Right lobe of liver (tissue), 6 donors: Measurements from ENCODE around the gene DNAJC11. TPM values are rescaled to one million over a fixed set of nuclear protein-coding genes. Genes with fewer than 3 reads are reported as not detected.

Experiments
- ATAC-seq, 4 donors: fragments of 200-7000 bp; cut with Tn5 transposase; one replicate each; pipeline ENCODE4 v1.9.1; 2020; ENCODE audit warnings: mild to moderate bottlenecking in 4 of 4, moderate library complexity in 4 of 4
- DNase-seq, 3 donors: peaks; one replicate each; pipeline ENCODE4 v3.0.0-alpha.2; 2020
- H3K27ac ChIP-seq, 3 donors: fragments of 200-600 bp; one replicate each; pipeline ENCODE4 v1.8.0; 2022
- H3K27me3 ChIP-seq, 2 donors: fragments of 200-600 bp; one replicate each; pipeline ENCODE4 v1.8.0; 2022
- H3K36me3 ChIP-seq, 4 donors: fragments of 200-600 bp; sonication (generic) in 1 of 4; one replicate each; pipeline versions ENCODE4 v1.5.1 to v1.8.0; 2017 to 2022; ENCODE audit warnings: control low read depth in 1 of 4
- H3K4me1 ChIP-seq, 4 donors: fragments of 200-600 bp; sonication (generic) in 1 of 4; one replicate each; pipeline versions ENCODE4 v1.5.1 to v1.8.0; 2017 to 2022; ENCODE audit warnings: control low read depth in 1 of 4
- H3K4me3 ChIP-seq, 3 donors: fragments of 200-600 bp; one replicate each; pipeline ENCODE4 v1.8.0; 2022
- H3K9me3 ChIP-seq, 4 donors: fragments of 200-600 bp; sonication (generic) in 1 of 4; one replicate each; pipeline versions ENCODE4 v1.5.1 to v1.8.0; 2017 to 2022; ENCODE audit warnings: control low read depth in 1 of 4
- CTCF ChIP-seq, 4 donors: fragments of 200-600 bp in 3 of 4; fragments of 450-650 bp in 1 of 4; IDR thresholded peaks; one replicate each; pipeline versions ENCODE4 v1.5.1 to v1.8.0; 2016 to 2022; ENCODE audit warnings: antibody characterized with exemption in 4 of 4, mild to moderate bottlenecking in 2 of 4
- POLR2A ChIP-seq: fragments of 450-650 bp; IDR thresholded peaks from one replicate; pipeline ENCODE4 v1.6.1; 2017; ENCODE audit warnings: antibody characterized with exemption, mild to moderate bottlenecking
- WGBS: methylation state at CpG from one replicate; pipeline ENCODE4 v1.1.6; 2018; ENCODE audit warnings: low coverage, low lambda C conversion rate; ENCODE audit not compliant: insufficient coverage; ENCODE audit errors: missing lambda C conversion rate; 5-methylcytosine and 5-hydroxymethylcytosine counted together
- intact Hi-C, 2 donors: fragments of 100-400 bp; cut with DNase I; formaldehyde crosslinking; loops; one replicate each; pipeline versions ENCODE4 v1.11.2 to v1.14.1; 2022
- long read RNA-seq: library from polyadenylated mRNA; unstranded; transcript quantifications from one replicate; pipeline ENCODE4 v2.0.0, GENCODE V29; 2019
- total RNA-seq, 6 experiments: library from RNA; depleted of rRNA in 2 of 6; stranded (reverse); fragments of >200 nt in 2 of 6; fragmentation: NEBNext Ultra II Directional in 3 of 6; extraction: Animal tissue kit (Norgen Biotek cat#: 25700) in 3 of 6; gene quantifications; one replicate each; pipeline versions ENCODE4 v1.1.0 to v1.2.4, GENCODE V29; 2016 to 2023
- donor health status: DM: no; HTN: yes; CAD: no.
- donor health status: DM: no; HTN: no; CAD: no.
- donor health status: DM: no; HTN: no; CAD: no.
- donor health status: DM: no; HTN: yes; CAD: no.
- donor health status: DM: no; HTN: yes; CAD: no.

DNAJC11 gene
- 10 to 100 TPM; 24.9 to 36.0 (median 28.6) TPM for total RNA-seq
- long read RNA-seq, transcript DNAJC11-202 (16 exons, 3,311 nt): major isoform, 6 of 8 reads
- long read RNA-seq, partial matches to known transcripts: 1 of 8 reads
- long read RNA-seq, other reads (novel, unspliced or antisense): 0 of 8 reads

- H3K36me3 ChIP-seq: no peaks in the 10 kb centered on the region
- 0% methylated on average over 14 of the region's 80 CpGs for WGBS
- H3K4me3 ChIP-seq: peak within 1 kb of the TSS; percentile 90 to 100 (median 99)
- TF ChIP-seq CTCF (IDR thresholded peaks at IDR 0.05) (peak; percentile 87 to 100 (median 98)), POLR2A (peak; percentile 26)
- H3K9me3 ChIP-seq: no peaks in the 10 kb centered on the region
- intact Hi-C loops: no loop called here
- peak; percentile 89 to 93 (median 92) for DNase-seq
- H3K27me3 ChIP-seq: no peaks in the 10 kb centered on the region
- H3K27ac ChIP-seq: peak within 1 kb of the TSS; percentile 71 to 85 (median 83)
- H3K4me1 ChIP-seq: peaks cover 0 to 19% (median 4%) of the 10 kb centered on the region in 4 donors
- ATAC-seq: peak; percentile 98 to 100 (median 99)
Observed at GRCh38 chr1:6701437-6702153, at the start of gene DNAJC11. TSS of gene DNAJC11 (minus strand) at chr1:6701816. CDS start at chr1:6701800, 16 bp downstream.

- no peaks in the 10 kb centered on the region for H3K4me1 ChIP-seq
- DNase-seq (no peak), ATAC-seq (no peak)
- no peak for TF ChIP-seq POLR2A
- TF ChIP-seq CTCF (IDR thresholded peaks at IDR 0.05): no peak
- no peak overlapping the region for H3K27ac ChIP-seq
- no peaks in the 10 kb centered on the region for H3K27me3 ChIP-seq
- H3K9me3 ChIP-seq: no peaks in the 10 kb centered on the region
- no peaks in the 10 kb centered on the region for H3K36me3 ChIP-seq
- 49% methylated on average over 4 of the region's 4 CpGs for WGBS
- H3K4me3 ChIP-seq: no peak overlapping the region
- intact Hi-C loops: no loop called here
Observed at GRCh38 chr1:6750490-6750889, 48.9 kb upstream of the DNAJC11 start.

GRCh38 chr1:6747674-6748073, 46.1 kb upstream of the DNAJC11 start:
- DNase-seq: no peak
- Histone ChIP-seq H3K36me3 (no peaks in the 10 kb centered on the region), H3K27me3 (no peaks in the 10 kb centered on the region), H3K9me3 (no peaks in the 10 kb centered on the region), H3K4me1 (no peaks in the 10 kb centered on the region), H3K4me3 (no peak overlapping the region), H3K27ac (no peak overlapping the region)
- no peak for ATAC-seq
- TF ChIP-seq POLR2A: no peak
- TF ChIP-seq CTCF (IDR thresholded peaks at IDR 0.05): no peak
- intact Hi-C loops: no loop called here
- WGBS: 85% methylated on average over 2 of the region's 2 CpGs

- Histone ChIP-seq H3K9me3 (no peaks in the 10 kb centered on the region), H3K36me3 (no peaks in the 10 kb centered on the region), H3K27me3 (no peaks in the 10 kb centered on the region), H3K4me3 (no peak overlapping the region), H3K27ac (no peak overlapping the region), H3K4me1 (no peaks in the 10 kb centered on the region)
- intact Hi-C loops: no loop called here
- 58% methylated on average over 2 of the region's 5 CpGs for WGBS
- TF ChIP-seq POLR2A (no peak), CTCF (IDR thresholded peaks at IDR 0.05) (no peak)
- no peak for ATAC-seq
- no peak for DNase-seq
Observed at GRCh38 chr1:6745073-6745472, 43.5 kb upstream of the DNAJC11 start.
